GM12891 (cell line): ENCODE measurements around the gene PDE6B.

Source experiments
- DNase-seq: peaks from one replicate; pipeline ENCODE4 v3.0.0; 2011; ENCODE audit warnings: low spot score; ENCODE audit not compliant: insufficient read length
- FAIRE-seq: peaks from 2 replicates; lab custom pipeline; 2011; peaks lifted over from hg19 to GRCh38; lab: Jason Lieb, UNC
- PAX5 ChIP-seq: IDR thresholded peaks from 2 replicates; pipeline ENCODE4 v1.6.1; 2011; ENCODE audit warnings: low read length, moderate library complexity, mild to moderate bottlenecking; ENCODE audit not compliant: insufficient read depth, severe bottlenecking
- POLR2A ChIP-seq: IDR thresholded peaks from 2 replicates; pipeline ENCODE4 v1.6.1; 2011; ENCODE audit warnings: low read depth, low read length, control low read depth
- POLR2AphosphoS5 ChIP-seq: IDR thresholded peaks from 2 replicates; pipeline ENCODE4 v1.6.1; 2011; ENCODE audit warnings: low read depth, low read length, control low read depth
- POU2F2 ChIP-seq: IDR thresholded peaks from 2 replicates; pipeline ENCODE4 v1.6.1; 2011; ENCODE audit warnings: low read depth, mild to moderate bottlenecking, control low read depth, low read length, moderate library complexity
- SPI1 ChIP-seq: IDR thresholded peaks from 2 replicates; pipeline ENCODE4 v1.6.1; 2011; ENCODE audit warnings: low read depth, low read length, control low read depth
- TAF1 ChIP-seq: IDR thresholded peaks from 2 replicates; pipeline ENCODE4 v1.6.1; 2011; ENCODE audit warnings: low read depth, low read length, control low read depth

The PDE6B gene

GRCh38 chr4:678331-679103 is 53.1 kb downstream of the PDE6B start:
- no peak for TF ChIP-seq PAX5
- no peak for TF ChIP-seq POLR2A
- TF ChIP-seq SPI1 = no peak
- no peak for TF ChIP-seq TAF1
- no peak for TF ChIP-seq POU2F2
- no peak for TF ChIP-seq POLR2AphosphoS5

GRCh38 chr4:679104-679481 is 53.7 kb downstream of the PDE6B start:
- no peak for TF ChIP-seq SPI1
- TF ChIP-seq POLR2AphosphoS5 = no peak
- TF ChIP-seq POLR2A = no peak
- no peak for TF ChIP-seq POU2F2
- TF ChIP-seq PAX5 = no peak
- TF ChIP-seq TAF1 = no peak
- no peak for FAIRE-seq
- no peak for DNase-seq

More at GRCh38 chr4:678331-679103, 53.1 kb downstream of the PDE6B start:
- no peak for DNase-seq
- no peak for FAIRE-seq

GRCh38 chr4:679629-680028 is 54.3 kb downstream of the PDE6B start:
- TF ChIP-seq POU2F2 = no peak
- no peak for TF ChIP-seq PAX5
- TF ChIP-seq POLR2AphosphoS5 = no peak
- TF ChIP-seq TAF1 = no peak
- TF ChIP-seq POLR2A = no peak
- TF ChIP-seq SPI1 = no peak
- DNase-seq (no peak), FAIRE-seq (peak; percentile 16)

- no peak for FAIRE-seq
- DNase-seq = no peak
- TF ChIP-seq TAF1 (no peak), POLR2A (no peak), POLR2AphosphoS5 (no peak), PAX5 (no peak), POU2F2 (no peak), SPI1 (no peak)
Observed at GRCh38 chr4:680091-680490, 54.7 kb downstream of the PDE6B start.

GRCh38 chr4:680551-680927 is 55.2 kb downstream of the PDE6B start:
- no peak for TF ChIP-seq POU2F2
- no peak for TF ChIP-seq POLR2AphosphoS5
- no peak for TF ChIP-seq SPI1
- no peak for TF ChIP-seq PAX5
- no peak for TF ChIP-seq POLR2A
- FAIRE-seq (no peak), DNase-seq (no peak)

GRCh38 chr4:680928-681645 is 55.7 kb downstream of the PDE6B start:
- TF ChIP-seq SPI1 (no peak), PAX5 (no peak), TAF1 (no peak), POLR2A (no peak), POU2F2 (no peak), POLR2AphosphoS5 (no peak)
- FAIRE-seq (no peak), DNase-seq (no peak)

DNA sequence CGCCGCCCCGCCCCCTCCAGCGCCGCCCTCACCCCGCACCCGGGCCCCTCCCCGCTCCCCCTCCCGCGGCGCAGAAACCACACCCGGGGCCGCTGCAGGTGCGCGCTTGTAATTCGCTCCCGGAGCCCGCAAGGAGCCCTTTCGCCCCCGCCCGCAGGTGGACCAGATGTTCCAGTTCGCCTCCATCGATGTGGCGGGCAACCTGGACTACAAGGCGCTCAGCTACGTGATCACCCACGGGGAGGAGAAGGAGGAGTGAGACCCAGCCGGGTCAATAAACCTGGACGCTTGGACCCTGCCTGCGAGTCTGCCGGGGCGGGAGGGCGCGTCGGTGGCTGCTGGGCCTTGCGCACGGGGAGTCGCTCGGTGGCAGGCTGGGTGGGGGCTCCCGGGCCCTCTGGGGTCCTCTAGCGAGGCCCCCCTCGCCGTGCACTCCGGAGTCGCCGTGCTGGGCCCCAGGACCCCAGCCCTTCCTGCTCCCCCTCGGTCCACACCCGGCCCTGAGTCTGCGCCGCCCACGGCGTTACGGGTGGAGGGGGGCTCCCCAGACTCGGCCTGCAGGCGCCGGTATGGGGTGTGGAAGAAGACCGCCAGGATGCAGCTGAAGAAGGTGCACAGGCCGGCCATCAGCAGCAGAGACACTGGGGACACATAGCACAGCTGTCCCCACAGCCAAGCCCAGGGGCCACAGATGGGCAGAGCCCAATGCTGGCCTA is 56.5 kb downstream of the PDE6B start:
- no peak for FAIRE-seq
- DNase-seq = no peak
- no peak for TF ChIP-seq POLR2AphosphoS5
- TF ChIP-seq POLR2A = no peak
- TF ChIP-seq SPI1 = no peak
- no peak for TF ChIP-seq POU2F2
- TF ChIP-seq PAX5 = no peak
- TF ChIP-seq TAF1 = no peak

DNA sequence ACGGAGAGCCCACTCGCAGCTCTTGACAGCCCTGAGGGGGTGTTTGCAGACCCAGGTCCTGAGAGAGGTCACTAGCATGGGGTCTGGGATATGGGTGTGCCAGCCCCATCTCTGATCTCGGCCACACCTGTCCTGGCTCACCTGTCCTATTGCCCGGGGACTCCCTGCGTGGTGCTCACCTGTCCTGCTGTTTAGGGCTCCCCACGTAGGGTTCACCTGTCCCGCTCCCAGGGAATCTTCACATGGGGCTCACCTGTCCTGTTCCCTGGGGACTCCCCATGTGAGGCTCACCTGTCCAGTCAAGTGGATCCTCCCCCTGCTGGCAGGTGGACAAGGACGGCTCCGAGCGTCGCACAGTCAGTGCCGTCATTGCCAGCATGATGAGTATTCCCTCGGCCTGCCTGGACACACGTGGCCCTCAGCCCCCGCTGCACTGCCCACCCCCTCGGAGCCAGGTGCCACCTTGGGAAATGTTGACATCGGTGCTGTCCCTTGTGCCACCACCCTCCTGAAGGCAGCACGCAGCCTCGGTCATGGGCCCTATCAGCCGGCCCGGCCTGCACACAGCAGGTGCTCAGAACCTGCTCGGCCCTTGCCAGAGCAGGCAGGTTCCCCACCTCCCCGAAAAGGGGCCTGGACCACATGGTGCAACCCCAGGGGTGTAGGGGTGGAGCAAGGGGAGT is 57.3 kb downstream of the PDE6B start:
- DNase-seq (no peak), FAIRE-seq (no peak)
- TF ChIP-seq POU2F2 (no peak), TAF1 (no peak), PAX5 (no peak), SPI1 (no peak), POLR2AphosphoS5 (no peak), POLR2A (no peak)
